ENCODE data around the gene BBS4.
"Not testable (repeated sequence)": the region's sequence is repeated elsewhere in the genome, so short reads cannot be mapped to it uniquely, and the experiment has no call there.

The BBS4 gene

GRCh38 chr15:72685925-72686794, at the start of gene BBS4, which contains the start of gene HIGD2B:
Gene BBS4 (plus strand): TSS chr15:72686207. CDS start chr15:72686228, 21 bp downstream.
Gene HIGD2B (minus strand): TSS chr15:72686182. CDS start chr15:72676374, 9,808 bp downstream.
- DNase-seq (ENCODE audit: low read depth), result peak; percentile 80

- DNase-seq (ENCODE audit: low read depth), result not testable (repeated sequence)
Measured at GRCh38 chr15:72636519-72637282, 49.3 kb upstream of the BBS4 start.

GRCh38 chr15:72639759-72640483, 46.1 kb upstream of the BBS4 start:
- DNase-seq (ENCODE audit: low read depth), result not testable (repeated sequence)

- not testable (repeated sequence) for DNase-seq (ENCODE audit: low read depth)
Measured at GRCh38 chr15:72642271-72642670, 43.7 kb upstream of the BBS4 start.

- not testable (repeated sequence) for DNase-seq (ENCODE audit: low read depth)
Measured at GRCh38 chr15:72648631-72649253, 37.3 kb upstream of the BBS4 start.

- not testable (repeated sequence) for DNase-seq (ENCODE audit: low read depth)
Measured at GRCh38 chr15:72654397-72654796, 31.6 kb upstream of the BBS4 start, which contains the start of gene GOLGA6B. Gene GOLGA6B (plus strand): TSS chr15:72654697. CDS start chr15:72654738, 41 bp downstream.

GRCh38 chr15:72656014-72656413, 30.0 kb upstream of the BBS4 start:
- not testable (repeated sequence) for DNase-seq (ENCODE audit: low read depth)

GRCh38 chr15:72661081-72661480, 24.9 kb upstream of the BBS4 start:
- DNase-seq (ENCODE audit: low read depth), result not testable (repeated sequence)

- DNase-seq (ENCODE audit: low read depth), result not testable (repeated sequence)
Measured at GRCh38 chr15:72663931-72664330, 22.1 kb upstream of the BBS4 start.

- DNase-seq (ENCODE audit: low read depth), result not testable (repeated sequence)
Measured at GRCh38 chr15:72665706-72666105, 20.3 kb upstream of the BBS4 start.

- not testable (repeated sequence) for DNase-seq (ENCODE audit: low read depth)
Measured at GRCh38 chr15:72669803-72670202, 16.2 kb upstream of the BBS4 start.

GRCh38 chr15:72670656-72671352, 15.2 kb upstream of the BBS4 start:
- DNase-seq (ENCODE audit: low read depth), result peak; percentile 37

- DNase-seq (ENCODE audit: low read depth), result no peak
Measured at GRCh38 chr15:72671525-72671924, 14.5 kb upstream of the BBS4 start.

- no peak for DNase-seq (ENCODE audit: low read depth)
Measured at GRCh38 chr15:72676838-72677237, 9.2 kb upstream of the BBS4 start.

GRCh38 chr15:72680931-72681330, 5.1 kb upstream of the BBS4 start:
- no peak for DNase-seq (ENCODE audit: low read depth)

GRCh38 chr15:72682772-72683171, 3.2 kb upstream of the BBS4 start:
- no peak for DNase-seq (ENCODE audit: low read depth)

- DNase-seq (ENCODE audit: low read depth), result no peak
Measured at GRCh38 chr15:72685301-72685924, 594 bp upstream of the BBS4 start.

GRCh38 chr15:72688697-72689096, 2.7 kb downstream of the BBS4 start:
- no peak for DNase-seq (ENCODE audit: low read depth)

- DNase-seq (ENCODE audit: low read depth), result no peak
Measured at GRCh38 chr15:72690938-72691337, 4.9 kb downstream of the BBS4 start.

GRCh38 chr15:72698938-72699337, 12.9 kb downstream of the BBS4 start:
- DNase-seq (ENCODE audit: low read depth), result no peak

Measured in activated T-helper 1 cell treated with Interleukin-2 at 50 U/mL for 16 hours (primary cell).